H1 (cell line): Measurements from ENCODE around the gene IL18R1. TPM values are rescaled to one million over a fixed set of nuclear protein-coding genes. Genes with fewer than 3 reads are reported as not detected.

ENCODE experiments used
- CTCF ChIP-seq, 3 experiments: IDR thresholded peaks; 1 replicate in 2 of 3; 2 replicates in 1 of 3; pipeline versions ENCODE4 v1.5.1 to v1.6.1; 2011; ENCODE audit warnings: low read length in 3 of 3, mild to moderate bottlenecking in 3 of 3, inconsistent platforms in 2 of 3, low read depth in 1 of 3, moderate library complexity in 1 of 3; ENCODE audit not compliant: insufficient read depth in 1 of 3; ENCODE audit errors: control extremely low read depth in 1 of 3
- PHF8 ChIP-seq: fragments of 200-600 bp; sonication (generic); conservative IDR thresholded peaks from 2 replicates; pipeline ENCODE4 v1.7.1; 2012; ENCODE audit warnings: low read depth, mild to moderate bottlenecking, inconsistent platforms, low read length, moderate library complexity
- SAP30 ChIP-seq: fragments of 300-600 bp; sonication (generic); IDR thresholded peaks from 2 replicates; pipeline ENCODE4 v1.7.1; 2012; ENCODE audit warnings: low read length, moderate library complexity, mild to moderate bottlenecking, inconsistent platforms; ENCODE audit not compliant: insufficient read depth, insufficient replicate concordance
- TBP ChIP-seq: IDR thresholded peaks from 2 replicates; pipeline ENCODE4 v1.6.1; 2011; ENCODE audit warnings: low read depth, low read length, improper control_type of control experiment
- polyA plus RNA-seq, 7 experiments: library from polyadenylated mRNA; depleted of rRNA in 3 of 7; stranded (reverse) in 5 of 7; unstranded in 2 of 7; fragments of >200 nt in 5 of 7; fragments of 200-250 nt in 2 of 7; gene quantifications; 1 replicate in 5 of 7; 2 replicates in 1 of 7; 4 replicates in 1 of 7; pipeline versions ENCODE4 v1.2.1 to v1.2.3, GENCODE V29; 2011 to 2013; ENCODE audit warnings: missing spikeins in 2 of 7, mixed read lengths in 2 of 7
- total RNA-seq: library from RNA; stranded (reverse); fragmentation: NEBNext Ultra II Directional; extraction: Animal tissue kit (Norgen Biotek cat#: 25700); gene quantifications from 2 replicates; pipeline ENCODE4 v1.2.1, GENCODE V29; 2021

IL18R1 gene
- total and polyA plus RNA-seq, 2 of the 8 experiments (the other 6 are each of a cell fraction or from before 2014, with no cell fraction given) = 0.54 TPM; not detected in 1

DNA sequence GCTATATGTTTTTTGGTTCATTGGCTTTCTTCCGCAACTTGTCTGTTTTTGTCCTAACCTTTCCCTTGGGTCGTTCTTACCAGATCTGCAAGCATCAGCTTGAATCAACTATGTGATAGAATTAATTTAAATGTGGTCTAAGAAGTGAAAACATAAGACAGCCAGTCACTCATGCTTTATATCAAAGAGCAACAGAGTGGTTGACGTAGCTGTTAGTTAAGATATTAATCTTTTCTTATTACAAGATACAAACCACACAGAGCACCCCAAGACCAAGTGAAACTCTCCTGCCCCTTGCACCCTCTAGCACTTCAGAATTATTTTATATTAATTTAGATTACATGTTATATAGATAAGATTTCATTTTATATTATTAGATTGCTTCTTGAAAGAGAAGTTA lies 82.5 kb downstream of the IL18R1 start (continued):
- TF ChIP-seq PHF8 = no peak
- no peak for TF ChIP-seq CTCF (IDR thresholded peaks at IDR 0.05; ENCODE audit: control extremely low read depth in 1 of 3, insufficient read depth in 1 of 3, low read depth in 1 of 3, low read length in 3 of 3)
- TF ChIP-seq SAP30 = no peak
- TF ChIP-seq TBP = no peak
